Endothelial cell of umbilical vein (primary cell): Measurements from ENCODE around the gene CARMIL1. TPM values are rescaled to one million over a fixed set of nuclear protein-coding genes. Genes with fewer than 3 reads are reported as not detected.

ENCODE experiments used
- BruUV-seq: library from RNA; stranded (reverse); fragments of 400-500 nt; replicated peaks from 2 replicates; lab custom pipeline; 2021; lab: Mats Ljungman, UMichigan
- CTCF ChIA-PET: fragments of 300-600, 350-600 bp; sonication (Branson Sonifier 250); formaldehyde crosslinking; loops from one replicate; lab custom pipeline; 2021; ENCODE audit warnings: antibody characterized with exemption, inconsistent platforms; lab: Charles Lee
- POLR2A ChIA-PET: fragments of 300-600, 350-600 bp; sonication (Branson Sonifier 250); formaldehyde crosslinking; loops from one replicate; lab custom pipeline; 2021; ENCODE audit warnings: antibody characterized with exemption, inconsistent platforms; lab: Charles Lee
- DNase-seq: peaks from one replicate; pipeline ENCODE4 v3.0.0-alpha.2; 2011; ENCODE audit warnings: low read depth, low spot score
- FAIRE-seq: peaks from 2 replicates; lab custom pipeline; 2011; peaks lifted over from hg19 to GRCh38; lab: Jason Lieb, UNC
- H2AFZ ChIP-seq: 2 replicates; pipeline ENCODE4 v1.6.0; 2012; ENCODE audit warnings: low read depth, low read length, control low read depth, inconsistent platforms
- H3K27ac ChIP-seq: 2 replicates; pipeline ENCODE4 v1.5.1; 2011; ENCODE audit warnings: low read depth, mild to moderate bottlenecking, control low read depth, low read length, moderate library complexity; ENCODE audit not compliant: insufficient read depth
- H3K27me3 ChIP-seq, 2 experiments: 2 replicates each; pipeline versions ENCODE4 v1.6.0 to v1.6.1; 2011; ENCODE audit warnings: low read length in 2 of 2, mixed read lengths in 1 of 2; ENCODE audit not compliant: control insufficient read depth in 2 of 2, insufficient read depth in 2 of 2
- H3K36me3 ChIP-seq, 2 experiments: 2 replicates in 1 of 2; 3 replicates in 1 of 2; pipeline ENCODE4 v1.5.1; 2011; ENCODE audit warnings: low read length in 2 of 2, mild to moderate bottlenecking in 1 of 2, moderate library complexity in 1 of 2; ENCODE audit not compliant: control insufficient read depth in 2 of 2, insufficient read depth in 2 of 2; ENCODE audit errors: extremely low read depth in 1 of 2
- H3K4me1 ChIP-seq: 3 replicates; pipeline ENCODE4 v1.5.1; 2011; ENCODE audit warnings: mild to moderate bottlenecking, low read length; ENCODE audit not compliant: control insufficient read depth, insufficient read depth; ENCODE audit errors: extremely low read depth
- H3K4me2 ChIP-seq: 2 replicates; pipeline ENCODE4 v1.6.1; 2011; ENCODE audit warnings: low read length, control low read depth, mixed read lengths; ENCODE audit not compliant: insufficient read depth
- H3K4me3 ChIP-seq, 3 experiments: fragments of 200-600 bp in 1 of 3; sonication (generic), shearing (Covaris generic) in 1 of 3; replicated peaks in 1 of 3; 2 replicates each; pipeline ENCODE4 v1.5.1; 2011 to 2016; ENCODE audit warnings: control low read depth in 3 of 3, low read length in 3 of 3, mild to moderate bottlenecking in 2 of 3, inconsistent platforms in 1 of 3, low read depth in 1 of 3, moderate library complexity in 1 of 3; ENCODE audit not compliant: insufficient read depth in 1 of 3
- H3K79me2 ChIP-seq: 2 replicates; pipeline ENCODE4 v1.6.0; 2012; ENCODE audit warnings: low read length, inconsistent platforms; ENCODE audit not compliant: control insufficient read depth, insufficient read depth
- H3K9ac ChIP-seq: replicated peaks from 2 replicates; pipeline ENCODE3; 2011; ENCODE audit warnings: low read length, control low read depth; ENCODE audit not compliant: insufficient read depth; ENCODE audit errors: extremely low read depth
- H3K9me1 ChIP-seq: replicated peaks from 3 replicates; pipeline ENCODE4 v1.6.0; 2011; ENCODE audit warnings: mild to moderate bottlenecking, low read length; ENCODE audit not compliant: control insufficient read depth, insufficient read depth; ENCODE audit errors: extremely low read depth
- H3K9me3 ChIP-seq: replicated peaks from 2 replicates; pipeline ENCODE4 v1.5.1; 2012; ENCODE audit warnings: low read length, inconsistent platforms; ENCODE audit not compliant: control insufficient read depth, insufficient read depth
- H4K20me1 ChIP-seq: replicated peaks from 2 replicates; pipeline ENCODE3; 2011; ENCODE audit warnings: mild to moderate bottlenecking, low read length; ENCODE audit not compliant: control insufficient read depth, insufficient read depth; ENCODE audit errors: extremely low read depth
- EZH2 ChIP-seq: IDR thresholded peaks from 2 replicates; pipeline ENCODE4 v1.6.1; 2012; ENCODE audit warnings: borderline replicate concordance, low read depth, mild to moderate bottlenecking, moderate library complexity, low read length, inconsistent platforms; ENCODE audit not compliant: severe bottlenecking
- FOS ChIP-seq: IDR thresholded peaks from 2 replicates; pipeline ENCODE4 v1.6.1; 2011; ENCODE audit warnings: mild to moderate bottlenecking, low read length, moderate library complexity, borderline replicate concordance; ENCODE audit not compliant: insufficient read depth
- MYC ChIP-seq: IDR thresholded peaks from one replicate; pipeline ENCODE4 v1.6.1; 2011; ENCODE audit warnings: mild to moderate bottlenecking, low read depth, low read length
- POLR2AphosphoS5 ChIP-seq: IDR thresholded peaks from 2 replicates; pipeline ENCODE4 v1.6.1; 2012; ENCODE audit warnings: low read depth, mild to moderate bottlenecking, control low read depth, low read length, moderate library complexity; ENCODE audit not compliant: insufficient read depth
- dilution Hi-C: fragments of 300-500 bp; cut with MboI; formaldehyde crosslinking; loops from one replicate; pipeline ENCODE4 v1.15.0; 2019; ENCODE audit warnings: low sequenced_read_pairs; ENCODE audit not compliant: extremely low pct_ligation_motif_present
- intact Hi-C: fragments of 100-400 bp; cut with micrococcal nuclease; formaldehyde crosslinking; loops from one replicate; pipeline ENCODE4 v1.10.0; 2022
- polyA plus RNA-seq, 4 experiments: library from polyadenylated mRNA; depleted of rRNA in 3 of 4; stranded (reverse) in 3 of 4; unstranded in 1 of 4; fragments of >200 nt; gene quantifications; 2 replicates each; pipeline versions ENCODE4 v1.2.1 to v1.2.3, GENCODE V29; 2011 to 2012; ENCODE audit warnings: missing spikeins in 1 of 4
- total RNA-seq: library from RNA; stranded (reverse); gene quantifications from 2 replicates; pipeline ENCODE4 v1.2.3, GENCODE V29; 2021
- TF ChIP-seq, protein P1 (sequence below), 2 donors: IDR thresholded peaks; 1 replicate in 1 of 2; 2 replicates in 1 of 2; pipeline ENCODE4 v1.5.1; 2011; ENCODE audit warnings: low read length in 2 of 2, mild to moderate bottlenecking in 2 of 2, moderate library complexity in 2 of 2, control low read depth in 1 of 2, inconsistent platforms in 1 of 2, low read depth in 1 of 2; ENCODE audit not compliant: insufficient read depth in 1 of 2; ENCODE audit errors: extremely low read depth in 1 of 2
- TF ChIP-seq, protein P2 (sequence below): IDR thresholded peaks from 2 replicates; pipeline ENCODE4 v1.6.1; 2011; ENCODE audit not compliant: insufficient read depth, insufficient read length

CARMIL1 gene
- total and polyA plus RNA-seq, 2 donors (not counting 3 experiments of a cell fraction or from before 2014, with no cell fraction given): 1.3 to 8.7 TPM

DNA sequence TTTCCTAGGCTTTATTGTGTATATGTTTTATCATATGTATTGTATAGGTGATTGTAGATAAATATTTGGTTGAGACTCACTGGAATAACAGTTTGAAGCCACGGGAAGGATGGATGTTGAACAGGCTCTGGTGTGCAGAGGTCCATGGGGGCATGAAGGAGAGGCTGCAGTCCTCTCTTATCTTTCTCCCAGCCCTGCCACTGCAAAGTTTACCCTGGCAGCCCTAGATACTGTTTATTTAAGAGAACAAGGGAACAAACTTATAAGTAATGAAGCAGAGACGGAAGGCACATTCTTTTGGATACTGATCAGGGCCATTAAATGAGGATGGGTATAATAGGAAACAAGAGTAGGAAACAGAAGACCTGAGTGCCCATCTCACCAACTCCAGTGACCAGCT, 269.3 kb downstream of the CARMIL1 start:
- Histone ChIP-seq H3K9me1 (no peaks in the 10 kb centered on the region), H3K27me3 (no peaks in the 10 kb centered on the region), H3K4me2 (no peak overlapping the region), H3K4me1 (no peaks in the 10 kb centered on the region), H3K36me3 (no peaks in the 10 kb centered on the region), H4K20me1 (no peaks in the 10 kb centered on the region), H2AFZ (no peak overlapping the region), H3K9me3 (no peaks in the 10 kb centered on the region), H3K9ac (no peak overlapping the region), H3K4me3 (no peak overlapping the region), H3K27ac (no peak overlapping the region), H3K79me2 (no peaks in the 10 kb centered on the region)
- TF ChIP-seq, protein P1, sequence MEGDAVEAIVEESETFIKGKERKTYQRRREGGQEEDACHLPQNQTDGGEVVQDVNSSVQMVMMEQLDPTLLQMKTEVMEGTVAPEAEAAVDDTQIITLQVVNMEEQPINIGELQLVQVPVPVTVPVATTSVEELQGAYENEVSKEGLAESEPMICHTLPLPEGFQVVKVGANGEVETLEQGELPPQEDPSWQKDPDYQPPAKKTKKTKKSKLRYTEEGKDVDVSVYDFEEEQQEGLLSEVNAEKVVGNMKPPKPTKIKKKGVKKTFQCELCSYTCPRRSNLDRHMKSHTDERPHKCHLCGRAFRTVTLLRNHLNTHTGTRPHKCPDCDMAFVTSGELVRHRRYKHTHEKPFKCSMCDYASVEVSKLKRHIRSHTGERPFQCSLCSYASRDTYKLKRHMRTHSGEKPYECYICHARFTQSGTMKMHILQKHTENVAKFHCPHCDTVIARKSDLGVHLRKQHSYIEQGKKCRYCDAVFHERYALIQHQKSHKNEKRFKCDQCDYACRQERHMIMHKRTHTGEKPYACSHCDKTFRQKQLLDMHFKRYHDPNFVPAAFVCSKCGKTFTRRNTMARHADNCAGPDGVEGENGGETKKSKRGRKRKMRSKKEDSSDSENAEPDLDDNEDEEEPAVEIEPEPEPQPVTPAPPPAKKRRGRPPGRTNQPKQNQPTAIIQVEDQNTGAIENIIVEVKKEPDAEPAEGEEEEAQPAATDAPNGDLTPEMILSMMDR (IDR thresholded peaks at IDR 0.05; ENCODE audit: extremely low read depth in 1 of 2, insufficient read depth in 1 of 2, low read depth in 1 of 2, low read length in 2 of 2): no peak
- TF ChIP-seq EZH2 (no peak), MYC (no peak), POLR2AphosphoS5 (no peak), FOS (no peak)
- TF ChIP-seq, protein P2, sequence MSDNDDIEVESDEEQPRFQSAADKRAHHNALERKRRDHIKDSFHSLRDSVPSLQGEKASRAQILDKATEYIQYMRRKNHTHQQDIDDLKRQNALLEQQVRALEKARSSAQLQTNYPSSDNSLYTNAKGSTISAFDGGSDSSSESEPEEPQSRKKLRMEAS: no peak
- POLR2A ChIA-PET: no interaction called here
- FAIRE-seq (no peak), DNase-seq (no peak)
- dilution Hi-C loops: no loop called here
- CTCF ChIA-PET: interaction anchor here (1.0 to 1.4 kb wide), 3 partner anchors 8 to 283 kb away, joined by 3 to 12 read pairs (median 5); no protein-coding TSS in a partner anchor
- no TSS peak for BruUV-seq
- intact Hi-C loops: no loop called here
